IPS-18a (cell line): ENCODE results near the gene BLCAP.

Experiments
- H3K27ac ChIP-seq: one replicate; pipeline ENCODE4 v1.5.1; 2013; ENCODE audit warnings: low read length
- H3K27me3 ChIP-seq: one replicate; pipeline ENCODE4 v1.6.1; 2013; ENCODE audit warnings: mild to moderate bottlenecking, low read length; ENCODE audit not compliant: control insufficient read depth, insufficient read depth
- H3K36me3 ChIP-seq: one replicate; pipeline ENCODE4 v1.6.1; 2013; ENCODE audit warnings: low read depth, low read length; ENCODE audit not compliant: control insufficient read depth
- H3K4me1 ChIP-seq: one replicate; pipeline ENCODE4 v1.6.1; 2013; ENCODE audit warnings: low read depth, low read length; ENCODE audit not compliant: control insufficient read depth
- H3K4me3 ChIP-seq: one replicate; pipeline ENCODE4 v1.5.1; 2013; ENCODE audit warnings: low read length
- H3K9ac ChIP-seq: one replicate; pipeline ENCODE4 v1.6.1; 2013; ENCODE audit warnings: mild to moderate bottlenecking, low read length, moderate library complexity
- H3K9me3 ChIP-seq: one replicate; pipeline ENCODE4 v1.6.1; 2013; ENCODE audit warnings: low read depth, low read length; ENCODE audit not compliant: control insufficient read depth

Gene BLCAP

DNA sequence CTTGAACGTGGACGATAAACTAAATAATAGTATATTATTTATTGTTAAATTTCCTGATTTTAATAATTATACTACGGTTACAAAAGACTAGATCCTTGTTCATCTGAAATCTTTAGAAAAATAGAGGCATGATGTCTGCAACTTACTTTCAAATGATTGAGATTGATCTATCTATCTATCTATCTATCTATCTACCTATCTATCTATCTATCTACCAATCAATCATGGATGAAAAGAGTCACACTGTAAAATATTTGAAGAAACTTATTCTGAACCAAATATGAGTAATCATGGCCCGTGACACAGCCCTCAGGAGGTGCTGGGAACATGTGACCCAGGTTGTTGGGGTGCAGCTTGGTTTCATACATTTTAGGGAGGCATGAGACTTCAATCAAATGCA lies 11.7 kb upstream of the BLCAP start:
- Histone ChIP-seq H3K9ac (no peak overlapping the region), H3K27ac (no peak overlapping the region), H3K27me3 (no peaks in the 10 kb centered on the region), H3K9me3 (no peaks in the 10 kb centered on the region), H3K36me3 (no peaks in the 10 kb centered on the region), H3K4me1 (no peaks in the 10 kb centered on the region), H3K4me3 (no peak overlapping the region)

DNA sequence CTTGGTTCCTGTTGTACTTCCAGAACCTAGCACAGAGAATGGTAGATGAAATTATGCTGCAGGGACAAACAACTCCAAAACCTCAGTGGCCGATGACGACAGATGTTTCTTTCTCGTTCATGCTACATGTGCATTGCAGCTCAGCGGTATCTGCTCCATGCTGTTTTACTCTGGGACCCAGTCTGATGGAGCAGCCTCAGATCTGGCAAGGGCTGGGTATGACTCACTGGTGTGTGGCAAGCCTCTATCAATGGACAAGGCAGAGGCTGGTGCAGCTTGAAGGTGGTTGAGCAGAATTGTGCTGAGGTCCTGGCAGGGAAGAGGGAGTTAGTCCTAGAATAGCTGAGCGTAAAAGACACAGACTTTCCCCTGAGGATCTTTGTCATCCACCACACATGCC lies 10.3 kb upstream of the BLCAP start:
- Histone ChIP-seq H3K27ac (no peak overlapping the region), H3K36me3 (no peaks in the 10 kb centered on the region), H3K9me3 (no peaks in the 10 kb centered on the region), H3K9ac (no peak overlapping the region), H3K27me3 (no peaks in the 10 kb centered on the region), H3K4me1 (no peaks in the 10 kb centered on the region), H3K4me3 (no peak overlapping the region)

DNA sequence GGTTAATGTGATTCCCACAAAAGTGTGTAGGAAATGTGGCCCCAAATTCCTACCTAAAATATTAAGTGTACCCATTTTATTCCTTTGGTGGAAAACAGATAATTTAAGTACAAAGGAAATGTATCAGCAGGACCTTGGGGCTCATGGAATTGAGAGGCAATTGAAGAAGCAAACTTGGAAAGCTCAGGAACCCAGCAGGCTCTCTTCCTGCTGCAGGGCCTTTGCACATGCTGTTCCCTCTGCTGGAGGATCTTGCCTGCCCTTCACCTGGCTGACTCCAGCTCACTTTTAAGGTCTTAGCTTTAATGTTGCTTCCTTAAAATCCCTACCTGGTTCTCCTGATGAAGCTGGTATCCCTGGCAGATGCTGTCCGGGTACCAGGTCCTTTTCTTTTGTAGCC lies 9.8 kb upstream of the BLCAP start:
- Histone ChIP-seq H3K9me3 (no peaks in the 10 kb centered on the region), H3K27me3 (no peaks in the 10 kb centered on the region), H3K4me3 (no peak overlapping the region), H3K27ac (no peak overlapping the region), H3K9ac (no peak overlapping the region), H3K4me1 (no peaks in the 10 kb centered on the region), H3K36me3 (no peaks in the 10 kb centered on the region)

DNA sequence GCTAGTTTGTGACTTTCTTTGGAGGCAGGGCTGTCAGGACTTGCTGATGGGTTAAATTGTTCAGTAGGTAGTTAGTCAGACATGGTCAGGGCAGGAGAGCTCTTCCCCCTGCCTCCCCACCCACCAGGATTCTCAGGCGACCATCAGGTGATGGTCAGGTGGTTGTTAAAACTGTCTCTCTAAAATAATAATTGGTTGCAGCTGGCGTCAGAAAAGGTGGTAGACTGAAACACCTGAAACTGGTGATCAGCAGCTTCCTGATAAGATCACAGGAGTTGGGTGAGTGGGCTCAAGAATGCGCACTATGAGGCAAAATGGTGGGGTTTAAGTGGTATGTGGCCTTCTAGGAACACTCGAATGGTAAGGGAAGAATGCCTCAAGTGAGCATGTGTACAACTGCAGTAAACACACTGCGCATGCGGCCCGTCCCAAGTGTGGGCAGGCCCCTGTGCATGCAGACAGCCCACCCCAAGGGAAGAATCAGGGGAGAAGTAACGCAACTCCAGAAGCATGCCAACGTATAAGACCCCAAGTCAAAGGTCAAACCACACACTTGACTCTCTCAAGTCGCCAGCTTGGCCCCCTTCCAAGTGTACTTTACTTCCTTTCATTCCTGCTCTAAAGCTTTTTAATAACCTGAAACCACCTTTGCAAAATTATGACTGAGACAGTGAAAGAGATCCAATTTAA lies 7.9 kb upstream of the BLCAP start:
- Histone ChIP-seq H3K4me1 (no peaks in the 10 kb centered on the region), H3K27me3 (no peaks in the 10 kb centered on the region), H3K27ac (no peak overlapping the region), H3K36me3 (no peaks in the 10 kb centered on the region), H3K4me3 (no peak overlapping the region), H3K9me3 (no peaks in the 10 kb centered on the region), H3K9ac (no peak overlapping the region)

DNA sequence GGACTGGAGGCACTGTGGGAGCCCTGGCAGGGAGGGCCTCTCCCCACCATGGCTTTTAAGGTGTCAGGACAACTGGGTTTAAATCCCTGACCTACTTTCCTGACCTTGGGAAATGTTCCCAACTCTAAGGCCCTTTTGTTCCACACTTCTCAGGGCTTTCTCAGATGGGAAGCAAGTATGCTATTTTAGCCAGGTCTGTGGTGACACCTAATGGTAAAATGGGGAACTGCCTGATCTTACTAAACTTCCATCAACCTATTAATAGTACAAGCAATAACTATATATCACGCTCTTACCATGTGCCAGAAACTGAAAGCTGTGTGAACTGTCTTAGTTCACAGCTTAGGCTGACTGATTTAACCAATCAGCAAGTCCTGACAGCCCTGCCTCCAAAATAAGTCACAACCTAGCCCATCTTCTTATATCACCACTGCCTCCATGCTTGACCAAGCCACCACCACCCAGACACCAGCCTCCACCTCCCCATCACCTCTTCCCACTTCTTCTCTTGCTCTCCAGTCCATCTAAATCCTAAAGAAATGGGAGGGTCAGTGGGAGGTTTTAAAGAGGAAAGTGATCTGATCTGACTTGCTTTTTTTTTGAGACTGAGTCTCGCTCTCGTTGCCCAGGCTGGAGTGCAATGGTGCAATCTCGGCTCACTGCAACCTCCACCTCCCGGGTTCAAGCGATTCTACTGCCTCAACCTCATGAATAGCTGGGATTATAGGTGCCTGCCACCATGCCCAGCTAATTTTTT lies 6.9 kb upstream of the BLCAP start:
- no peak overlapping the region for H3K4me3 ChIP-seq
- H3K27me3 ChIP-seq, result no peaks in the 10 kb centered on the region
- no peak overlapping the region for H3K27ac ChIP-seq
- H3K9me3 ChIP-seq, result no peaks in the 10 kb centered on the region
- H3K36me3 ChIP-seq, result no peaks in the 10 kb centered on the region
- H3K4me1 ChIP-seq, result no peaks in the 10 kb centered on the region
- no peak overlapping the region for H3K9ac ChIP-seq

DNA sequence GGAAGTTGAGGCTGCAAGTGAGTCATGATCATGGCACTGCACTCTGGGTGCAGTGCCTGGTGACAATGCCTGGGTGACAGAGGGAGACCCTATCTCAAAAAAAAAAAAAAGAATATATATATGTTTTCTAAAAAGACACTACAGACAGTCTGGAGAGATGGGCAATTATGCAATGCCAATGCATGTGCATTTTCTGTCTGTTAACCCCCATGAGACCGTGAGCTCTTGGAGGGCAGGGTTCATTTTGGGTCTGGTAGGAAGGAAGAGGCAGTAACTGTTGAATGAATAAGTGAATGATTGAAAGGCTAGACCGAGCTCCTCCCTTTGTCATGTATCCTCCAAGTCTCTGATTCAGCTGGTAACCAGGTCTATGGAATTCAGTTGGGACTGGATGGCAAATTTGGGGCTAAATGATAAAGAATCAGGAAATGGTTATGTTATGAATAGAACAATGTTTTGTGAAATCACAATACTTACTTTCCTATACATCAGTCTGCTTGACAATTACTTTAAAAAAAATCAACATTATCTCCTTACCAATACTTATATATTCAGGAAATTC lies 5.6 kb upstream of the BLCAP start:
- Histone ChIP-seq H3K4me1 (peaks cover 6% of the 10 kb centered on the region), H3K27ac (no peak overlapping the region), H3K4me3 (no peak overlapping the region)

DNA sequence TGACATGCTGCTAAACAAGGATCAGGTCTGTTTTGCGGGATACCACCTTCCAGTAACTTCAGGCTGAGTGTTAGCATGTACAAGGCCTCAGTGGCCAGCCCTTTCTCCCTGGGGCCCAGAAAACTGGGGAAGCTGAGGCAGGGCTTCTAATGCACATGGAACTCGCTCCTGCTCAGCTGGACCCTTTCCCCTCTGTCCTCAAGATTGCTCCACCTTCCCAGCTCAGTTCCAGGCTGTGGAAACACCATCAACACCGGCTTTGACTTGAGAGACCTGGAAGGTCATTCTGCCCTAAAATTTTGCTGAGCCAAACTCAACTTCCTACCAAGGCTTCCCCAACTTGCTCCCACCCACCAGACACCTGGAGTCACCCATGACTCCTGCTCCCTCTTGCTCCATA lies 4.2 kb upstream of the BLCAP start:
- H3K9ac ChIP-seq, result no peak overlapping the region
- H3K27me3 ChIP-seq, result no peaks in the 10 kb centered on the region
- H3K27ac ChIP-seq, result no peak overlapping the region
- H3K4me3 ChIP-seq, result no peak overlapping the region
- H3K36me3 ChIP-seq, result no peaks in the 10 kb centered on the region
- H3K9me3 ChIP-seq, result no peaks in the 10 kb centered on the region
- peaks cover 6% of the 10 kb centered on the region for H3K4me1 ChIP-seq

More for the DNA sequence above, 5.6 kb upstream of the BLCAP start:
- H3K27me3 ChIP-seq, result no peaks in the 10 kb centered on the region
- no peaks in the 10 kb centered on the region for H3K9me3 ChIP-seq
- no peak overlapping the region for H3K9ac ChIP-seq
- no peaks in the 10 kb centered on the region for H3K36me3 ChIP-seq

DNA sequence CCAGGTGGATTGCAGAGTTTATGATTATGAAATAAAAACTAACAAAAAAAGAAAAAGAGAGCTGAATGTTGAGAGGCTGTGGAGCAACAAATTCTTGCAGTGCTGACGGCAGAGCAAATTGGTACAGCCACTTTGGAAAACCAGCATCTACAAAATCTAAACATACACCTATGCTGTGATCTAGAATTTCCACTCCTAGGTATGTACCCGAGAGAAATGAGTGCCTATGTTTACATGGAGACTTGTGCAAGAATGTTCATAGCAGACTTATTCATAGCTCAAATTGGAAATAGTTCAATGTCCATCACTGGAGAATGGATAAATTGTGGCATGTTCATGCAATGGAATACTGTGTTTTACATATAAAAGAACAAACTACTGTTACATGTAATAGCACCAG lies 3.0 kb upstream of the BLCAP start:
- no peak overlapping the region for H3K9ac ChIP-seq
- no peaks in the 10 kb centered on the region for H3K9me3 ChIP-seq
- H3K27me3 ChIP-seq, result no peaks in the 10 kb centered on the region
- peaks cover 9% of the 10 kb centered on the region for H3K4me1 ChIP-seq
- H3K36me3 ChIP-seq, result no peaks in the 10 kb centered on the region
- H3K27ac ChIP-seq, result no peak overlapping the region
- no peak overlapping the region for H3K4me3 ChIP-seq

DNA sequence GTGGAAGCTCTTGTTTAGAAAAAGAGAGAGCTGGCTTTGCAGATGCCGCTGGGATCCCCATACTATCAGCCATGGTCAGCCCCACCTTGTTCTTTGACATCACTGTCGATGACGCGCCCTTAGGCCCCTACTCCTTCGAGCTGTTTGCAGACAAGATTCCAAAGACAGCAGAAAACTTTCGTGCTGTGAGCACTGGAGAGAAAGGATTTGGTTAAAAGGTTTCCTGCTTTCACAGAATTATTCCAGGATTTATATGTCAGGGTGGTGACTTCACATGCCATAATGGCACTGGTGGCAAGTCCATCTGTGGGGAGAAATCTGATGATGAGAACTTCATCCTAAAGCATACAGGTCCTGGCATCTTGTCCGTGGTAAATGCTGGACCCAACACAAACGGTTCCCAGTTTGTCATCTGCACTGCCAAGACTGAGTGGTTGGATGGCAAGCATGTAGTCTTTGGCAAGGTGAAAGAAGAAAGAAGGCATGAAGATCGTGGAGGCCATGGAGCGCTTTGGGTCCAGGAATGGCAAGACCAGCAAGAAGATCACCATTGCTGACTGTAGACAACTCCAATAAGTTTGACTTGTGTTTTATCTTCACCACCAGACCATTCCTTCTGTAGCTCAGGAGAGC lies 2.4 kb upstream of the BLCAP start:
- H3K4me1 ChIP-seq, result peaks cover 14% of the 10 kb centered on the region
- H3K9me3 ChIP-seq, result no peaks in the 10 kb centered on the region

DNA sequence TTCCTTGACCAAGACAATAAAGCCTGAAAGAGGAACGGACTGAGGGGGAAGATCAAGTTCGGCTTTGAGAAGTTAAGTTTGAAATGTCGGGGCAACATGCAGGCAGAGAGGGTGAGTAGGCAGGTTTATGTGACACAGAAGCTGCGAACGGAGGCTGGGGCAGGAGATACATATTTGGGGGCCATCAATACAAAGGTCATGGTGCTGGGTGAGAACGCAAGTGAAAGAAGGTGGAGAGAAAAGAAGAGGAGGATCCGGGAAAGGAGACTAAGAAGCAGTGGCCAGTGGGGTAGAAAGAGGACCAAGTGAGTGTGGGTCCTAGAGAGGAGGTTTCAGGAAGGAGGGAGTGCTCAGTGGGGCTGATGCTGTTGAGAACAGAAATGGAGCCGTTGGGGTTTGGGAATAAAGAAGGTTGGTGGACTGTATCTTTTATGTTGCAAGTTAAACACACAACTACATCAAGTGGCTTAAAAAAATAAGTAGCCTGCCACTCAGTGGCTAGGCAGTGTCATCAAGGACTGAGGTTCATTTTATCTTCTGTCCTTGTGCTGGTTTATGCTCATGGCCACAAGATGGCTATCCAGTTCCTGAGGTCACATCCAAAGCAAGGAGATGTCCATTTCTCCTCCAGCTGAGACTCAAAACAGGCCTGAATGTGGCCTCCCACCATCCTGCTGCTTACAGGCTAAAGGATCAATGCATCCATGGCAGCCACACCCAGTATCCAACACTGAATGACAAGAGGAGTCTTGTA lies 1.7 kb upstream of the BLCAP start:
- no peaks in the 10 kb centered on the region for H3K36me3 ChIP-seq
- H3K27ac ChIP-seq, result no peak overlapping the region
- H3K4me3 ChIP-seq, result no peak overlapping the region
- peaks cover 14% of the 10 kb centered on the region for H3K4me1 ChIP-seq
- H3K9me3 ChIP-seq, result no peaks in the 10 kb centered on the region
- no peak overlapping the region for H3K9ac ChIP-seq
- no peaks in the 10 kb centered on the region for H3K27me3 ChIP-seq

More for the DNA sequence above, 2.4 kb upstream of the BLCAP start:
- Histone ChIP-seq H3K9ac (no peak overlapping the region), H3K36me3 (no peaks in the 10 kb centered on the region), H3K27me3 (no peaks in the 10 kb centered on the region), H3K27ac (no peak overlapping the region), H3K4me3 (no peak overlapping the region)
